ENCODE data around the gene SRSF1. TPM values are rescaled to one million over a fixed set of nuclear protein-coding genes. Genes with fewer than 3 reads are reported as not detected.

Gene SRSF1
- total and polyA plus RNA-seq, 2 of the 4 experiments (the other 2 are of a cell fraction), result 190 to 357 TPM

DNA sequence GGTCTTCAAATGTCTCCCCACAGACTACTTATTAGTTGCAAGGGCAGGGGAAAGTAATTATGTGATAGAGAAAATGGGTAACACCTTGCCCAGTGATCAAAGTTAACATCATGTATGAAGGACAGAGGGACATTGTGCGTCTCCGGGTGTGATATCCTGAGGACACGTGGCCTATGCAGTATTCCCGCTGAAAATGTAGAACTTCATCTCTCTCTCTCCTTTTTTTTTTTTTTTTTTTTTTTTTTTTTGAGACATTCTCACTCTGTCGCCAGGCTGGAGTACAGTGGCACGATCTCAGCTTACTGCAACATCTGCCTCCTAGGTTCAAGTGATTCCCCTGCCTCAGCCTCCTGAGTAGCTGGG, 43.9 kb downstream of the SRSF1 start:
- no peak for TF ChIP-seq MAFK (IDR thresholded peaks at IDR 0.05; ENCODE audit: low read depth, low read length)
- no peak for TF ChIP-seq MAZ (IDR thresholded peaks at IDR 0.05; ENCODE audit: borderline replicate concordance, low read depth, low read length)
- TF ChIP-seq ELK1 (IDR thresholded peaks at IDR 0.05; ENCODE audit: borderline replicate concordance, low read depth, low read length), result no peak
- TF ChIP-seq RAD21 (IDR thresholded peaks at IDR 0.05; ENCODE audit: low read length), result no peak
- no peak for TF ChIP-seq CTCF (conservative IDR thresholded peaks at IDR 0.05; ENCODE audit: low read depth, low read length)
- TF ChIP-seq, protein P1, sequence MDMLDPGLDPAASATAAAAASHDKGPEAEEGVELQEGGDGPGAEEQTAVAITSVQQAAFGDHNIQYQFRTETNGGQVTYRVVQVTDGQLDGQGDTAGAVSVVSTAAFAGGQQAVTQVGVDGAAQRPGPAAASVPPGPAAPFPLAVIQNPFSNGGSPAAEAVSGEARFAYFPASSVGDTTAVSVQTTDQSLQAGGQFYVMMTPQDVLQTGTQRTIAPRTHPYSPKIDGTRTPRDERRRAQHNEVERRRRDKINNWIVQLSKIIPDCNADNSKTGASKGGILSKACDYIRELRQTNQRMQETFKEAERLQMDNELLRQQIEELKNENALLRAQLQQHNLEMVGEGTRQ (IDR thresholded peaks at IDR 0.05; ENCODE audit: low read depth, low read length), result no peak
- no peak for TF ChIP-seq SMC3 (IDR thresholded peaks at IDR 0.05; ENCODE audit: low read depth, low read length)
- TF ChIP-seq BHLHE40 (IDR thresholded peaks at IDR 0.05; ENCODE audit: low read depth, low read length), result no peak
- TF ChIP-seq MXI1 (IDR thresholded peaks at IDR 0.05; ENCODE audit: borderline replicate concordance, low read depth, low read length), result no peak
- no peak for TF ChIP-seq CHD1 (IDR thresholded peaks at IDR 0.05; ENCODE audit: low read depth, low read length)
- TF ChIP-seq RFX5 (IDR thresholded peaks at IDR 0.05; ENCODE audit: low read depth, low read length), result no peak
- TF ChIP-seq RCOR1 (IDR thresholded peaks at IDR 0.05; ENCODE audit: insufficient replicate concordance, low read length), result no peak
- no peak for TF ChIP-seq CEBPB (IDR thresholded peaks at IDR 0.05; ENCODE audit: low read depth, low read length)
- no peak for TF ChIP-seq POLR2A (IDR thresholded peaks at IDR 0.05; ENCODE audit: low read depth, low read length)
- TF ChIP-seq FOS (IDR thresholded peaks at IDR 0.05; ENCODE audit: low read depth, low read length), result no peak
- H2BK5ac ChIP-seq (ENCODE audit: low read depth, low read length, poor library complexity, severe bottlenecking), result no peak overlapping the region
- no peak overlapping the region for H3K4me2 ChIP-seq (ENCODE audit: low read depth, low read length)
- no peak overlapping the region for H2BK20ac ChIP-seq (ENCODE audit: low read depth, low read length)
- H4K91ac ChIP-seq (ENCODE audit: insufficient read depth, low read depth, low read length), result no peak overlapping the region
- no peak overlapping the region for H2AFZ ChIP-seq (replicated peaks; ENCODE audit: low read length, poor library complexity)
- dilution Hi-C loops (cut with HindIII; ENCODE audit: low sequenced_read_pairs, unreplicated experiment) (no loop called here), intact Hi-C loops (cut with micrococcal nuclease) (no loop called here), in situ Hi-C loops (cut with MboI; ENCODE audit: low sequenced_read_pairs) (no loop called here)
- H3K36me3 ChIP-seq (ENCODE audit: control insufficient read depth, insufficient read depth, low read length), result no peaks in the 10 kb centered on the region
- no peaks in the 10 kb centered on the region for H3K9me3 ChIP-seq (ENCODE audit: control insufficient read depth, insufficient read depth, low read length)
- H2AK5ac ChIP-seq (ENCODE audit: low read depth, low read length), result no peak overlapping the region
- ATAC-seq (ENCODE audit: low read depth) (no peak), DNase-seq (no peak)
- ChIA-PET CTCF (no interaction called here), POLR2A (ENCODE audit: unreplicated experiment) (no interaction called here)
- H3K14ac ChIP-seq (replicated peaks; ENCODE audit: low read depth, low read length), result no peak overlapping the region
- no peak overlapping the region for H2AK9ac ChIP-seq (replicated peaks; ENCODE audit: low read depth, low read length, poor library complexity)
- no TSS peak for BruUV-seq (replicated peaks)
- H3K4me3 ChIP-seq (ENCODE audit: insufficient read depth, low read depth, low read length), result no peak overlapping the region
- H2BK120ac ChIP-seq (ENCODE audit: low read depth, low read length), result no peak overlapping the region
- no peaks in the 10 kb centered on the region for H3K4me1 ChIP-seq (ENCODE audit: control insufficient read depth, insufficient read depth, low read length)
- no CpG with 5 or more reads among the region's 6 CpGs for WGBS, 2 experiments (ENCODE audit: extremely low coverage in 2 of 2, insufficient read length in 1 of 2)
- no peak overlapping the region for H4K8ac ChIP-seq (ENCODE audit: low read depth in 2 of 2, low read length in 2 of 2)
- H3K9me1 ChIP-seq (ENCODE audit: insufficient read depth, low read length), result no peaks in the 10 kb centered on the region
- H4K20me1 ChIP-seq (ENCODE audit: insufficient read depth, low read length), result no peaks in the 10 kb centered on the region
- no peaks in the 10 kb centered on the region for H3K79me1 ChIP-seq (ENCODE audit: low read depth in 1 of 2, low read length in 2 of 2)
- no peak overlapping the region for H3K4ac ChIP-seq (ENCODE audit: low read depth, low read length)
- no peak overlapping the region for H3K18ac ChIP-seq (ENCODE audit: low read depth, low read length)
- H4K5ac ChIP-seq (ENCODE audit: low read depth, low read length), result no peak overlapping the region
- H3K9ac ChIP-seq (ENCODE audit: low read depth, low read length), result no peak overlapping the region
- no peaks in the 10 kb centered on the region for H3K27me3 ChIP-seq (ENCODE audit: control insufficient read depth, insufficient read depth, low read length)
- no peak overlapping the region for H3K23ac ChIP-seq (ENCODE audit: low read depth, low read length)
- H3K56ac ChIP-seq (ENCODE audit: extremely low read depth, insufficient read depth, low read length), result no peak overlapping the region
- no peak overlapping the region for H2BK15ac ChIP-seq (ENCODE audit: low read depth, low read length)
- H3K27ac ChIP-seq (ENCODE audit: insufficient read depth, low read length), result no peak overlapping the region

Data from IMR-90 (cell line).